Liver (tissue), 9 donors: ENCODE data around the gene MED8. TPM values are rescaled to one million over a fixed set of nuclear protein-coding genes. Genes with fewer than 3 reads are reported as not detected.

Experiments
- DNase-seq: peaks from one replicate; pipeline ENCODE4 v3.0.0-alpha.2; 2017; ENCODE audit warnings: low spot score
- H3K27ac ChIP-seq, 2 donors: one replicate each; pipeline ENCODE4 v1.7.0; 2013; ENCODE audit warnings: inconsistent platforms in 2 of 2, low read length in 2 of 2, control low read depth in 1 of 2, low read depth in 1 of 2, mild to moderate bottlenecking in 1 of 2
- H3K27me3 ChIP-seq, 4 donors: one replicate each; pipeline versions ENCODE4 v1.6.1 to v1.7.0; 2013; ENCODE audit warnings: low read length in 3 of 4, inconsistent platforms in 1 of 4, mild to moderate bottlenecking in 1 of 4, moderate library complexity in 1 of 4; ENCODE audit not compliant: control insufficient read depth in 4 of 4, insufficient read depth in 4 of 4
- H3K36me3 ChIP-seq, 4 donors: one replicate each; pipeline versions ENCODE4 v1.6.1 to v1.7.0; 2013; ENCODE audit warnings: low read length in 3 of 4, mild to moderate bottlenecking in 3 of 4, low read depth in 1 of 4, moderate library complexity in 1 of 4; ENCODE audit not compliant: control insufficient read depth in 4 of 4, insufficient read depth in 3 of 4
- H3K4me1 ChIP-seq, 4 donors: one replicate each; pipeline versions ENCODE4 v1.6.1 to v1.7.0; 2013; ENCODE audit warnings: low read length in 3 of 4, mild to moderate bottlenecking in 3 of 4, moderate library complexity in 1 of 4; ENCODE audit not compliant: control insufficient read depth in 4 of 4, insufficient read depth in 4 of 4
- H3K4me3 ChIP-seq, 3 donors: one replicate each; pipeline versions ENCODE4 v1.6.1 to v1.7.0; 2013; ENCODE audit warnings: low read length in 3 of 3, control low read depth in 1 of 3, low read depth in 1 of 3, mild to moderate bottlenecking in 1 of 3
- H3K9ac ChIP-seq, 2 donors: one replicate each; pipeline ENCODE4 v1.7.0; 2013; ENCODE audit warnings: low read length in 2 of 2, mild to moderate bottlenecking in 2 of 2, moderate library complexity in 2 of 2, control low read depth in 1 of 2, low read depth in 1 of 2
- H3K9me3 ChIP-seq, 4 donors: one replicate each; pipeline versions ENCODE4 v1.6.1 to v1.7.0; 2013; ENCODE audit warnings: low read length in 3 of 4; ENCODE audit not compliant: control insufficient read depth in 4 of 4
- EGR1 ChIP-seq, 2 donors: IDR thresholded peaks; 2 replicates each; pipeline ENCODE4 v1.6.1; 2016 to 2018; ENCODE audit warnings: antibody characterized with exemption in 2 of 2, low read depth in 2 of 2
- FOXA1 ChIP-seq: IDR thresholded peaks from 2 replicates; pipeline ENCODE4 v1.6.1; 2016; ENCODE audit warnings: antibody characterized with exemption
- FOXA2 ChIP-seq: IDR thresholded peaks from 2 replicates; pipeline ENCODE4 v1.6.1; 2016; ENCODE audit warnings: antibody characterized with exemption
- GABPA ChIP-seq, 2 donors: IDR thresholded peaks in 1 of 2; conservative IDR thresholded peaks in 1 of 2; 2 replicates each; pipeline ENCODE4 v1.6.1; 2016; ENCODE audit warnings: antibody characterized with exemption in 2 of 2, mild to moderate bottlenecking in 1 of 2, moderate library complexity in 1 of 2
- HNF4A ChIP-seq, 2 donors: conservative IDR thresholded peaks; 2 replicates each; pipeline ENCODE4 v1.6.1; 2016; ENCODE audit warnings: antibody characterized with exemption in 2 of 2, mild to moderate bottlenecking in 2 of 2
- HNF4G ChIP-seq: IDR thresholded peaks from 2 replicates; pipeline ENCODE4 v1.6.1; 2016; ENCODE audit warnings: antibody characterized with exemption
- JUND ChIP-seq, 2 donors: IDR thresholded peaks; 2 replicates each; pipeline ENCODE4 v1.6.1; 2016; ENCODE audit warnings: antibody characterized with exemption in 2 of 2
- MAX ChIP-seq: IDR thresholded peaks from 2 replicates; pipeline ENCODE4 v1.6.1; 2016; ENCODE audit warnings: antibody characterized with exemption
- NR2F2 ChIP-seq: IDR thresholded peaks from 2 replicates; pipeline ENCODE4 v1.6.1; 2016; ENCODE audit warnings: antibody characterized with exemption
- RAD21 ChIP-seq, 2 donors: IDR thresholded peaks; 2 replicates each; pipeline ENCODE4 v1.6.1; 2016; ENCODE audit warnings: antibody characterized with exemption in 2 of 2, mild to moderate bottlenecking in 2 of 2
- REST ChIP-seq: IDR thresholded peaks from 2 replicates; pipeline ENCODE4 v1.6.1; 2016; ENCODE audit warnings: antibody characterized with exemption, mild to moderate bottlenecking
- RXRA ChIP-seq, 2 donors: IDR thresholded peaks; 2 replicates each; pipeline ENCODE4 v1.6.1; 2017 to 2018; ENCODE audit warnings: antibody characterized with exemption in 2 of 2, mild to moderate bottlenecking in 1 of 2
- SP1 ChIP-seq: IDR thresholded peaks from 2 replicates; pipeline ENCODE4 v1.6.1; 2018; ENCODE audit warnings: antibody characterized with exemption, mild to moderate bottlenecking
- TAF1 ChIP-seq: conservative IDR thresholded peaks from 2 replicates; pipeline ENCODE4 v1.6.1; 2016; ENCODE audit warnings: antibody characterized with exemption, mild to moderate bottlenecking
- YY1 ChIP-seq: IDR thresholded peaks from 2 replicates; pipeline ENCODE4 v1.6.1; 2016; ENCODE audit warnings: antibody characterized with exemption, mild to moderate bottlenecking
- ZBTB33 ChIP-seq: IDR thresholded peaks from 2 replicates; pipeline ENCODE4 v1.6.1; 2016; ENCODE audit warnings: antibody characterized with exemption
- WGBS: extraction: QIAGEN DNeasy Blood & Tissue Kit; methylation state at CpG from one replicate; pipeline ENCODE4 v1.1.7; 2013; 5-methylcytosine and 5-hydroxymethylcytosine counted together
- polyA plus RNA-seq, 2 donors: library from polyadenylated mRNA; stranded (reverse) in 1 of 2; unstranded in 1 of 2; fragments of 200-250 nt in 1 of 2; fragments of >200 nt in 1 of 2; fragmentation: Nextera tagmentation in 1 of 2; extraction: Ambion mirVana in 1 of 2; gene quantifications; one replicate each; pipeline versions ENCODE4 v1.2.1 to v1.2.3, GENCODE V29; 2013 to 2015
- total RNA-seq, 2 donors: library from RNA; depleted of rRNA; stranded (reverse); fragments of >200 nt; gene quantifications; one replicate each; pipeline ENCODE4 v1.2.3, GENCODE V29; 2014
- TF ChIP-seq, protein P1 (sequence below): IDR thresholded peaks from 2 replicates; pipeline ENCODE4 v1.6.1; 2016; ENCODE audit warnings: antibody characterized with exemption
- TF ChIP-seq, protein P2 (sequence below): fragments of 150-350 bp; IDR thresholded peaks from 2 replicates; pipeline ENCODE4 v1.5.1; 2017; ENCODE audit warnings: improper control_type of control experiment, low read depth, low read length; ENCODE audit not compliant: missing input control
- donor health status: healthy.
- donor health status: healthy.
- donor health status: healthy.
- donor health status: healthy.
- donor health status: healthy.

The MED8 gene
- total and polyA plus RNA-seq, 4 donors = 26.2 to 37.6 (median 29.1) TPM

DNA sequence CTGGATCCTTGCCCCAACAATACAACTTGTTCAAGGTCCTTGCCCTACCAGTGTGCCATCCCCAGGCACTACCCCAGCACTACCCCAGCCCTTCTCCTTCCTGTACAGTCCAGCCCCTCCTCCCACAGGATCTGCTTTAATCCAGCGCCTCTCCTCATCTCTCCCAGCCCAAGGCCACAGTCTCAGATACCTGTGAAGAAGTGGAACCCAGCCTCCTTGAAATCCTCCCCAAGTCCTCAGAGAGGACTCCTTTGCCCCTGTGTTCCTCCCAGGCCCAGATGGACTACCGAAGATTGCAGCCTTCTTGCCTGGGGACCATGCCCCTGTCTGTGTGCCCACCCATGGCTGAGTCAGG is 37.3 kb downstream of the MED8 start:
- Histone ChIP-seq H3K27me3 (no peaks in the 10 kb centered on the region), H3K9ac (no peak overlapping the region), H3K9me3 (no peaks in the 10 kb centered on the region), H3K4me1 (peaks cover 0 to 10% (median 5%) of the 10 kb centered on the region in 4 donors), H3K27ac (no peak overlapping the region), H3K4me3 (no peak overlapping the region), H3K36me3 (no peaks in the 10 kb centered on the region)
- DNase-seq = no peak
- no peak for TF ChIP-seq MAX
- TF ChIP-seq NR2F2 = no peak
- TF ChIP-seq, protein P1, sequence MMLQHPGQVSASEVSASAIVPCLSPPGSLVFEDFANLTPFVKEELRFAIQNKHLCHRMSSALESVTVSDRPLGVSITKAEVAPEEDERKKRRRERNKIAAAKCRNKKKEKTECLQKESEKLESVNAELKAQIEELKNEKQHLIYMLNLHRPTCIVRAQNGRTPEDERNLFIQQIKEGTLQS = no peak
- TF ChIP-seq EGR1 (IDR thresholded peaks at IDR 0.05; ENCODE audit: low read depth in 2 of 2) = no peak
- TF ChIP-seq HNF4A (conservative IDR thresholded peaks at IDR 0.05) = no peak
- 95% methylated on average over 2 of the region's 2 CpGs for WGBS

GRCh38 chr1:43351421-43352350 is 37.9 kb downstream of the MED8 start:
- DNase-seq = no peak
- WGBS = 88% methylated on average over 10 of the region's 10 CpGs
- no peak overlapping the region for H3K27ac ChIP-seq
- H3K9me3 ChIP-seq = no peaks in the 10 kb centered on the region
- no peaks in the 10 kb centered on the region for H3K27me3 ChIP-seq
- H3K4me3 ChIP-seq = no peak overlapping the region
- TF ChIP-seq HNF4A (conservative IDR thresholded peaks at IDR 0.05) = no peak
- TF ChIP-seq FOXA2 = no peak
- no peak for TF ChIP-seq TAF1
- TF ChIP-seq, protein P1 = no peak
- no peak for TF ChIP-seq SP1
- TF ChIP-seq GABPA (IDR thresholded peaks at IDR 0.05 in 1 of 2, conservative IDR thresholded peaks at IDR 0.05 in 1 of 2) = no peak
- TF ChIP-seq ZBTB33 = no peak
- no peak for TF ChIP-seq RAD21 (IDR thresholded peaks at IDR 0.05)
- no peak for TF ChIP-seq HNF4G
- no peak for TF ChIP-seq JUND (IDR thresholded peaks at IDR 0.05)
- TF ChIP-seq, protein P2, sequence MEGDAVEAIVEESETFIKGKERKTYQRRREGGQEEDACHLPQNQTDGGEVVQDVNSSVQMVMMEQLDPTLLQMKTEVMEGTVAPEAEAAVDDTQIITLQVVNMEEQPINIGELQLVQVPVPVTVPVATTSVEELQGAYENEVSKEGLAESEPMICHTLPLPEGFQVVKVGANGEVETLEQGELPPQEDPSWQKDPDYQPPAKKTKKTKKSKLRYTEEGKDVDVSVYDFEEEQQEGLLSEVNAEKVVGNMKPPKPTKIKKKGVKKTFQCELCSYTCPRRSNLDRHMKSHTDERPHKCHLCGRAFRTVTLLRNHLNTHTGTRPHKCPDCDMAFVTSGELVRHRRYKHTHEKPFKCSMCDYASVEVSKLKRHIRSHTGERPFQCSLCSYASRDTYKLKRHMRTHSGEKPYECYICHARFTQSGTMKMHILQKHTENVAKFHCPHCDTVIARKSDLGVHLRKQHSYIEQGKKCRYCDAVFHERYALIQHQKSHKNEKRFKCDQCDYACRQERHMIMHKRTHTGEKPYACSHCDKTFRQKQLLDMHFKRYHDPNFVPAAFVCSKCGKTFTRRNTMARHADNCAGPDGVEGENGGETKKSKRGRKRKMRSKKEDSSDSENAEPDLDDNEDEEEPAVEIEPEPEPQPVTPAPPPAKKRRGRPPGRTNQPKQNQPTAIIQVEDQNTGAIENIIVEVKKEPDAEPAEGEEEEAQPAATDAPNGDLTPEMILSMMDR = no peak
- no peak for TF ChIP-seq MAX
- no peak for TF ChIP-seq YY1
- no peak for TF ChIP-seq RXRA (IDR thresholded peaks at IDR 0.05)
- TF ChIP-seq FOXA1 = no peak
- no peak for TF ChIP-seq NR2F2
- no peak for TF ChIP-seq EGR1 (IDR thresholded peaks at IDR 0.05; ENCODE audit: low read depth in 2 of 2)
- TF ChIP-seq REST = no peak
- H3K36me3 ChIP-seq = no peaks in the 10 kb centered on the region
- H3K9ac ChIP-seq = no peak overlapping the region
- H3K4me1 ChIP-seq = peaks cover 0 to 10% (median 5%) of the 10 kb centered on the region in 4 donors
